GM12872 (cell line): Measurements from ENCODE around the gene EP400.

Source experiments
- TF ChIP-seq, protein P1 (sequence below): IDR thresholded peaks from 3 replicates; pipeline ENCODE4 v1.5.1; 2011; ENCODE audit warnings: low read depth, mild to moderate bottlenecking, low read length, moderate library complexity; ENCODE audit not compliant: insufficient read depth

EP400 gene

DNA sequence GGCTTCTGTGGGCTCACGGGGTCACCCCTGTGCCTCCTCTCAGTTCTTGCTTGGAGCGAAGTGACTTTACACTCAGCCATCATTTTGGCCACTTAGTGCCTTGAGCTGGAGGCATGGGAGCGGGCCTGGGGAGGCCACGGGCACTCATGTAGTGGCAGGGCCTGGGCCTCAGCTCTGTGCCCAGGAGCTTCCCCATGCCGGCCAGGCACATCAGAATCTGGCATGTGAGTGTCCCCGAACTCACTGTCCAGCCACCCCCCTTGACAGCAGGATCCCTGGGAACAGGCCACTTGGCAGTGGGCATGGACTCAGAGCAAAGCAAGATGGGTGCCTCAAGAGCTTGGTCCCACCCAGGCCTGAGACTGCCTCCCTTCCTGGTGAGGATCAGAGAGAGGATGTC is 164.9 kb downstream of the EP400 start:
- TF ChIP-seq, protein P1, sequence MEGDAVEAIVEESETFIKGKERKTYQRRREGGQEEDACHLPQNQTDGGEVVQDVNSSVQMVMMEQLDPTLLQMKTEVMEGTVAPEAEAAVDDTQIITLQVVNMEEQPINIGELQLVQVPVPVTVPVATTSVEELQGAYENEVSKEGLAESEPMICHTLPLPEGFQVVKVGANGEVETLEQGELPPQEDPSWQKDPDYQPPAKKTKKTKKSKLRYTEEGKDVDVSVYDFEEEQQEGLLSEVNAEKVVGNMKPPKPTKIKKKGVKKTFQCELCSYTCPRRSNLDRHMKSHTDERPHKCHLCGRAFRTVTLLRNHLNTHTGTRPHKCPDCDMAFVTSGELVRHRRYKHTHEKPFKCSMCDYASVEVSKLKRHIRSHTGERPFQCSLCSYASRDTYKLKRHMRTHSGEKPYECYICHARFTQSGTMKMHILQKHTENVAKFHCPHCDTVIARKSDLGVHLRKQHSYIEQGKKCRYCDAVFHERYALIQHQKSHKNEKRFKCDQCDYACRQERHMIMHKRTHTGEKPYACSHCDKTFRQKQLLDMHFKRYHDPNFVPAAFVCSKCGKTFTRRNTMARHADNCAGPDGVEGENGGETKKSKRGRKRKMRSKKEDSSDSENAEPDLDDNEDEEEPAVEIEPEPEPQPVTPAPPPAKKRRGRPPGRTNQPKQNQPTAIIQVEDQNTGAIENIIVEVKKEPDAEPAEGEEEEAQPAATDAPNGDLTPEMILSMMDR = no peak

GRCh38 chr12:132115500-132115899 is 165.8 kb downstream of the EP400 start:
- TF ChIP-seq, protein P1 = no peak

- TF ChIP-seq, protein P1 = no peak
These were observed 167.2 kb downstream of the EP400 start for GRCh38 chr12:132116709-132117557.

DNA sequence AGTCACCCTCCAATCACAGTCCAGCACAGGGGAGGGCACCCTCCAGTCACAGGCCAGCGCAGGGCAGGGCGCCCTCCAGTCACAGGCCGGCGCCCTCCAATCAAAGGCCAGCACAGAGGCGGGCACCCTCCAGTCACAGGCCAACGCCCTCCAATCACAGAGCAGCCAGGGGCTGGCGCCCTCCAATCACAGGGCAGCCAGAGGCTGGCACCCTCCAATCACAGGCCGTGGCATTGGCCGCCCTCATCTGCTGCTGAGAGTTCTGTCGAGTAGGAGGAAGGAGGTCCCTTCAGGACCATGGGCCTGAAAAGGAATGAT is 167.8 kb downstream of the EP400 start:
- TF ChIP-seq, protein P1 = no peak

- TF ChIP-seq, protein P1 = no peak
These were observed 169.1 kb downstream of the EP400 start for GRCh38 chr12:132118876-132119275.

GRCh38 chr12:132121283-132121682 is 171.5 kb downstream of the EP400 start:
- TF ChIP-seq, protein P1 = no peak

- TF ChIP-seq, protein P1 = no peak
These were observed 174.4 kb downstream of the EP400 start for GRCh38 chr12:132123970-132124765.
